NCI-H2171 (cell line): ENCODE results near the gene PACSIN2.
"Not testable (repeated sequence)": the region's sequence is repeated elsewhere in the genome, so short reads cannot be mapped to it uniquely, and the experiment has no call there.

ENCODE experiments used
- DNase-seq: peaks from one replicate; lab custom pipeline; 2025; lab: John Stamatoyannopoulos, UW

The PACSIN2 gene

GRCh38 chr22:42991010-42991651 is 23.8 kb downstream of the PACSIN2 start:
- no peak for DNase-seq

GRCh38 chr22:42990131-42990838 is 24.7 kb downstream of the PACSIN2 start:
- DNase-seq, result no peak

- no peak for DNase-seq
These were observed 28.8 kb downstream of the PACSIN2 start for GRCh38 chr22:42986115-42986514.

- no peak for DNase-seq
These were observed 29.4 kb downstream of the PACSIN2 start for GRCh38 chr22:42985531-42985905.

GRCh38 chr22:42984814-42985530 is 30.0 kb downstream of the PACSIN2 start:
- no peak for DNase-seq

GRCh38 chr22:42984397-42984796 is 30.6 kb downstream of the PACSIN2 start:
- DNase-seq, result no peak

GRCh38 chr22:42983470-42983869 is 31.5 kb downstream of the PACSIN2 start:
- no peak for DNase-seq

GRCh38 chr22:42979606-42980005 is 35.3 kb downstream of the PACSIN2 start:
- no peak for DNase-seq

GRCh38 chr22:42978453-42979103 is 36.4 kb downstream of the PACSIN2 start:
- no peak for DNase-seq

GRCh38 chr22:42977569-42977968 is 37.4 kb downstream of the PACSIN2 start:
- no peak for DNase-seq

- DNase-seq, result no peak
These were observed 38.6 kb downstream of the PACSIN2 start for GRCh38 chr22:42976217-42976933.

- DNase-seq, result no peak
These were observed 40.7 kb downstream of the PACSIN2 start for GRCh38 chr22:42974223-42974622.

GRCh38 chr22:42973536-42973881 is 41.4 kb downstream of the PACSIN2 start:
- DNase-seq, result no peak

GRCh38 chr22:42972649-42973535 is 42.1 kb downstream of the PACSIN2 start:
- DNase-seq, result no peak

- DNase-seq, result not testable (repeated sequence)
These were observed 43.5 kb downstream of the PACSIN2 start for GRCh38 chr22:42971473-42971860.

- DNase-seq, result no peak
These were observed 44.9 kb downstream of the PACSIN2 start for GRCh38 chr22:42970029-42970428.

- no peak for DNase-seq
These were observed 45.5 kb downstream of the PACSIN2 start for GRCh38 chr22:42969348-42969975.

- DNase-seq, result no peak
These were observed 47.0 kb downstream of the PACSIN2 start for GRCh38 chr22:42967933-42968332.

- DNase-seq, result no peak
These were observed 47.9 kb downstream of the PACSIN2 start for GRCh38 chr22:42967005-42967404.

GRCh38 chr22:42966497-42966896 is 48.5 kb downstream of the PACSIN2 start:
- peak; percentile 50 for DNase-seq
